RWPE2 (cell line): ENCODE results near the gene BRPF3.

Experiments
- ATAC-seq: fragments of 200-7000 bp; cut with Tn5 transposase; 3 replicates; pipeline ENCODE4 v1.9.1; 2021; ENCODE audit warnings: low read depth
- DNase-seq: peaks from one replicate; pipeline ENCODE4 v3.0.0-alpha.2; 2020; ENCODE audit warnings: low spot score
- H3K27ac ChIP-seq: fragments of 450-650 bp; 2 replicates; pipeline ENCODE4 v1.5.1; 2017; ENCODE audit warnings: mild to moderate bottlenecking; ENCODE audit not compliant: poor library complexity, severe bottlenecking
- H3K27me3 ChIP-seq: fragments of 250-450 bp; sonication (Bioruptor Pico); 2 replicates; pipeline ENCODE4 v1.5.1; 2021; ENCODE audit warnings: mild to moderate bottlenecking, moderate library complexity; ENCODE audit not compliant: insufficient read depth, poor library complexity, severe bottlenecking
- H3K36me3 ChIP-seq: fragments of 250-450 bp; sonication (Bioruptor Pico); 2 replicates; pipeline ENCODE4 v1.5.1; 2020; ENCODE audit warnings: low read depth, mild to moderate bottlenecking, moderate library complexity
- H3K4me1 ChIP-seq: fragments of 250-450 bp; sonication (Bioruptor Pico); 2 replicates; pipeline ENCODE4 v1.5.1; 2021; ENCODE audit warnings: mild to moderate bottlenecking, moderate library complexity; ENCODE audit not compliant: insufficient read depth, poor library complexity, severe bottlenecking
- H3K4me3 ChIP-seq: fragments of 250-450 bp; sonication (Bioruptor Pico); 2 replicates; pipeline ENCODE4 v1.5.1; 2021; ENCODE audit warnings: mild to moderate bottlenecking, moderate library complexity; ENCODE audit not compliant: severe bottlenecking
- H3K9me3 ChIP-seq: fragments of 250-450 bp; sonication (Bioruptor Pico); 2 replicates; pipeline ENCODE4 v1.5.1; 2021; ENCODE audit warnings: mild to moderate bottlenecking, moderate library complexity; ENCODE audit not compliant: severe bottlenecking
- TF ChIP-seq, protein P1 (sequence below): fragments of 450-650 bp; IDR thresholded peaks from one replicate; pipeline ENCODE4 v1.5.1; 2017; ENCODE audit warnings: mild to moderate bottlenecking, moderate library complexity; ENCODE audit not compliant: poor library complexity, severe bottlenecking

The BRPF3 gene

DNA sequence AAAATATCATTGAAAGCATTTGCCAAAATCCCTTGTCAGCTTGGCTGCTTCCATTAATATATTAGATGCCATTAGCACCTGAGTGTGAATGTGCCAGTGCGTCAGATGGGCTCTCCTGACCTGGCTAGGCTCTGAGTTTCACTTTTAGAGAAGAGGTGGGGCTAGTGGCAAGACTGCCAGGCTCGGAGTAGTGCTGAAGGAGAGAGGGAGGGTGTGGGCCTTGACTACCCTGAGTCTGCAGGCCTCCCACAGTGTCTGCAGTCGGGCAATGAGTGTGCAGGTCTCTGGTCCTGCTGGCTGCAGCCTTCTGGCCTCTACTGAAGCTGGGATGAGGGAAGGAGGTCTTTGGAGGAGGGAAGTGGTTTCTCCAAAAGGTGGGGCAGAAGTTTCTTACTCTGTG is 38.8 kb downstream of the BRPF3 start:
- Histone ChIP-seq H3K27ac (no peak overlapping the region), H3K27me3 (no peaks in the 10 kb centered on the region), H3K4me1 (no peaks in the 10 kb centered on the region), H3K9me3 (no peaks in the 10 kb centered on the region), H3K4me3 (no peak overlapping the region), H3K36me3 (peaks cover 11% of the 10 kb centered on the region; the same call in 1 of the 2 replicates)
- ATAC-seq: peak; percentile 19; the same call in 1 of the 3 replicates
- TF ChIP-seq, protein P1, sequence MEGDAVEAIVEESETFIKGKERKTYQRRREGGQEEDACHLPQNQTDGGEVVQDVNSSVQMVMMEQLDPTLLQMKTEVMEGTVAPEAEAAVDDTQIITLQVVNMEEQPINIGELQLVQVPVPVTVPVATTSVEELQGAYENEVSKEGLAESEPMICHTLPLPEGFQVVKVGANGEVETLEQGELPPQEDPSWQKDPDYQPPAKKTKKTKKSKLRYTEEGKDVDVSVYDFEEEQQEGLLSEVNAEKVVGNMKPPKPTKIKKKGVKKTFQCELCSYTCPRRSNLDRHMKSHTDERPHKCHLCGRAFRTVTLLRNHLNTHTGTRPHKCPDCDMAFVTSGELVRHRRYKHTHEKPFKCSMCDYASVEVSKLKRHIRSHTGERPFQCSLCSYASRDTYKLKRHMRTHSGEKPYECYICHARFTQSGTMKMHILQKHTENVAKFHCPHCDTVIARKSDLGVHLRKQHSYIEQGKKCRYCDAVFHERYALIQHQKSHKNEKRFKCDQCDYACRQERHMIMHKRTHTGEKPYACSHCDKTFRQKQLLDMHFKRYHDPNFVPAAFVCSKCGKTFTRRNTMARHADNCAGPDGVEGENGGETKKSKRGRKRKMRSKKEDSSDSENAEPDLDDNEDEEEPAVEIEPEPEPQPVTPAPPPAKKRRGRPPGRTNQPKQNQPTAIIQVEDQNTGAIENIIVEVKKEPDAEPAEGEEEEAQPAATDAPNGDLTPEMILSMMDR: no peak
- DNase-seq: no peak

DNA sequence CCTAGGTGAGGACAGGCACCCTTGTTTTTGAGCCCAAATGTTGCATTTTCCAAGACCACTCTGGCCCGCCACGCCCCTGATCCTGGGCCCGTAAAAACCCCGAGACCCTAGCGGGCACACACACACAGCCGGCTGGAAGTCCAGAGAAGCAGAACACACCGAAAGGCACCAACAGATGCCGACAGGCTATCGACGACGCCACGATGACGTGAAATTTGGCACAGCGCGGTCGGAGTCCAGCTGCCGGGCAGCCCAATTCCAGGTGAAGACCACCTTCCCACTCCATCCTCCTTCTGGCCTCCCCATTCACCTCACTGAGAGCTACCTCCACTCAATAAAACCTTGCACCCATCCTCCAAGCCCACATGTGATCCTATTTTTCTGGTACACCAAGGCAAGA is 39.3 kb downstream of the BRPF3 start:
- Histone ChIP-seq H3K27ac (no peak overlapping the region), H3K4me1 (no peaks in the 10 kb centered on the region), H3K27me3 (no peaks in the 10 kb centered on the region), H3K36me3 (0 out of 2 replicates have a peak, but pooled peaks cover 6% of the 10 kb centered on the region), H3K4me3 (no peak overlapping the region), H3K9me3 (no peaks in the 10 kb centered on the region)
- TF ChIP-seq, protein P1: no peak
- ATAC-seq (no peak), DNase-seq (no peak)

DNA sequence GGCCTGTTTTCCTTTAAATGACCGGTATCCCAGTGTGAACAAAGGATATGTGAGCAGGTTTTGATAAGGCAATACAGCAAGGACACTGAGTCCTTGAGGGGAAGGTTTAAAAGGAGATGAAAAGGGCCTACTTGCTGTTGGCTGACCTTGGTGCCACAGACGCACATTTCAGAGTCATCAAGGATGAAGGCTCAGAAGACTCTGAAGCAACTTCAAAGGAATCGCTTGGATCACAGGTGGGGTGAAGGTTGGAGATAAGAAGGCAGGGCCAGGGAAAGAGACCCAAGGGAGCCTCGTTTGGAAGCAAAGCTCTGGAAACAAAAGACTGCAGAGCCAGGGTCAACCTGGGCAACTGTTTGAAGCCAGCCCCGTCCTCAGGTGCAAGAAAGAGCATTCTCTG is 43.2 kb downstream of the BRPF3 start:
- Histone ChIP-seq H3K36me3 (no peaks in the 10 kb centered on the region), H3K27ac (no peak overlapping the region), H3K9me3 (no peaks in the 10 kb centered on the region), H3K4me1 (no peaks in the 10 kb centered on the region), H3K4me3 (no peak overlapping the region), H3K27me3 (no peaks in the 10 kb centered on the region)
- TF ChIP-seq, protein P1: no peak
- DNase-seq (no peak), ATAC-seq (no peak)

DNA sequence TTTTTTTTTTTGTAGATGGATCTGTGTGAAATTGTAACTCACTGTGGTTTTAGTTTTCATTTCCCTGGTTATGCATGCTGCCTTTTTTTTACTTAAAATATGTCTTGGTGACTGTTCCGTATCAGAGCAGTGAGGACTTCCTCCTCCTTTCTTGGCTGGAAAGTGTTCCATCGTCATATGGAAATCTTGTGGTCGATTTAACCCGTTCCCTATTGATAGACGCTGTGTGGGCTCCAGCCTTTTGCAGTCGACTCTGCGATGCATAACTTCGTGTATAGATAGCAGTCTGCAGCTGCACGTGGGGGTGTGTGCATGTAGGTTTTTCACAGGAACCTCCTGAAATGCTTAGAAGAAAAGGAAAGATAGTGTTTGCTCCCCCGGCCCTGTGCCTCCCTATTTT is 45.2 kb downstream of the BRPF3 start:
- Histone ChIP-seq H3K27ac (no peak overlapping the region), H3K4me1 (no peaks in the 10 kb centered on the region), H3K27me3 (no peaks in the 10 kb centered on the region), H3K9me3 (no peaks in the 10 kb centered on the region), H3K36me3 (no peaks in the 10 kb centered on the region), H3K4me3 (no peak overlapping the region)
- DNase-seq: no peak
- TF ChIP-seq, protein P1: no peak
- ATAC-seq: no peak

DNA sequence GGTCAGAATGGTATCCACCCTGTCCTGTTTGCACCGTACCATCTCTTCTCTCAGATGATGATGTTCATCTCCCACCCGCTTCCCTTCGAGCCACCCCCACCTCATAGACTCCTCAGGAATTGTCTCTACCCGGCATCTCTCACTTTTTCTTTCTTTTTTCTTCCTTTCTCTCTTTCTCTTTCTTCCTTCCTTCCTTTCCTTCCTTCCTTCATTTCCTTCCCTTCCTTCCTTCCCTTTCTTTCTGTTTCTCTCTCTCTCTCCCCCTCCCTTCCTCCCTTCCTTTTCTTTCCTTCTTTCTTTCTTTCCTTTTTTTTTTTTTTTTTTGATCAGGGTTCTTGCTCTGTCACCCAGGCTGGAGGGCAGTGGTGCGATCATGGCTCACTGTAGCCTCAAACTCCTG is 45.6 kb downstream of the BRPF3 start:
- DNase-seq: no peak
- no peaks in the 10 kb centered on the region for H3K36me3 ChIP-seq
- H3K27ac ChIP-seq: no peak overlapping the region
- no peak for ATAC-seq
- H3K4me3 ChIP-seq: no peak overlapping the region
- TF ChIP-seq, protein P1: no peak
- H3K4me1 ChIP-seq: no peaks in the 10 kb centered on the region
- H3K27me3 ChIP-seq: no peaks in the 10 kb centered on the region
- H3K9me3 ChIP-seq: no peaks in the 10 kb centered on the region
